ENCODE data around the gene TMX1.
"Not testable (repeated sequence)": the region's sequence is repeated elsewhere in the genome, so short reads cannot be mapped to it uniquely, and the experiment has no call there.

Gene TMX1

GRCh38 chr14:51219473-51220448 is 20.3 kb upstream of the TMX1 start:
- no peaks in the 10 kb centered on the region for H3K27me3 ChIP-seq (ENCODE audit: control insufficient read depth, insufficient read depth, low read length)
- H3K4me1 ChIP-seq (ENCODE audit: control insufficient read depth, insufficient read depth, low read length), result no peaks in the 10 kb centered on the region
- no peak overlapping the region for H3K9ac ChIP-seq (ENCODE audit: low read length)
- no peak overlapping the region for H3K4me3 ChIP-seq (ENCODE audit: low read length)
- no peaks in the 10 kb centered on the region for H3K36me3 ChIP-seq (ENCODE audit: control insufficient read depth, insufficient read depth, low read length)
- H3K9me3 ChIP-seq (ENCODE audit: control insufficient read depth, low read length), result no peaks in the 10 kb centered on the region

GRCh38 chr14:51223463-51223862 is 16.6 kb upstream of the TMX1 start:
- not testable (repeated sequence) for H3K4me3 ChIP-seq (ENCODE audit: low read length); H3K36me3 ChIP-seq (ENCODE audit: control insufficient read depth, insufficient read depth, low read length); H3K4me1 ChIP-seq (ENCODE audit: control insufficient read depth, insufficient read depth, low read length); H3K9me3 ChIP-seq (ENCODE audit: control insufficient read depth, low read length); H3K27me3 ChIP-seq (ENCODE audit: control insufficient read depth, insufficient read depth, low read length); H3K9ac ChIP-seq (ENCODE audit: low read length)

GRCh38 chr14:51224551-51224950 is 15.5 kb upstream of the TMX1 start:
- Histone ChIP-seq H3K9me3 (ENCODE audit: control insufficient read depth, low read length) (no peaks in the 10 kb centered on the region), H3K4me1 (ENCODE audit: control insufficient read depth, insufficient read depth, low read length) (no peaks in the 10 kb centered on the region), H3K27me3 (ENCODE audit: control insufficient read depth, insufficient read depth, low read length) (no peaks in the 10 kb centered on the region), H3K4me3 (ENCODE audit: low read length) (no peak overlapping the region), H3K36me3 (ENCODE audit: control insufficient read depth, insufficient read depth, low read length) (no peaks in the 10 kb centered on the region), H3K9ac (ENCODE audit: low read length) (no peak overlapping the region)

GRCh38 chr14:51225751-51226150 is 14.3 kb upstream of the TMX1 start:
- H3K9me3 ChIP-seq (ENCODE audit: control insufficient read depth, low read length), result no peaks in the 10 kb centered on the region
- H3K36me3 ChIP-seq (ENCODE audit: control insufficient read depth, insufficient read depth, low read length), result no peaks in the 10 kb centered on the region
- H3K9ac ChIP-seq (ENCODE audit: low read length), result no peak overlapping the region
- H3K27me3 ChIP-seq (ENCODE audit: control insufficient read depth, insufficient read depth, low read length), result no peaks in the 10 kb centered on the region
- H3K4me1 ChIP-seq (ENCODE audit: control insufficient read depth, insufficient read depth, low read length), result no peaks in the 10 kb centered on the region
- H3K4me3 ChIP-seq (ENCODE audit: low read length), result no peak overlapping the region

GRCh38 chr14:51228391-51228790 is 11.7 kb upstream of the TMX1 start:
- no peaks in the 10 kb centered on the region for H3K9me3 ChIP-seq (ENCODE audit: control insufficient read depth, low read length)
- no peaks in the 10 kb centered on the region for H3K4me1 ChIP-seq (ENCODE audit: control insufficient read depth, insufficient read depth, low read length)
- H3K36me3 ChIP-seq (ENCODE audit: control insufficient read depth, insufficient read depth, low read length), result no peaks in the 10 kb centered on the region
- H3K4me3 ChIP-seq (ENCODE audit: low read length), result no peak overlapping the region
- no peaks in the 10 kb centered on the region for H3K27me3 ChIP-seq (ENCODE audit: control insufficient read depth, insufficient read depth, low read length)
- H3K9ac ChIP-seq (ENCODE audit: low read length), result no peak overlapping the region

GRCh38 chr14:51228890-51229289 is 11.2 kb upstream of the TMX1 start:
- Histone ChIP-seq H3K4me3 (ENCODE audit: low read length) (no peak overlapping the region), H3K9ac (ENCODE audit: low read length) (no peak overlapping the region), H3K9me3 (ENCODE audit: control insufficient read depth, low read length) (no peaks in the 10 kb centered on the region), H3K27me3 (ENCODE audit: control insufficient read depth, insufficient read depth, low read length) (no peaks in the 10 kb centered on the region), H3K36me3 (ENCODE audit: control insufficient read depth, insufficient read depth, low read length) (no peaks in the 10 kb centered on the region), H3K4me1 (ENCODE audit: control insufficient read depth, insufficient read depth, low read length) (no peaks in the 10 kb centered on the region)

GRCh38 chr14:51236314-51236713 is 3.7 kb upstream of the TMX1 start:
- H3K9ac ChIP-seq (ENCODE audit: low read length), result no peak overlapping the region
- H3K27me3 ChIP-seq (ENCODE audit: control insufficient read depth, insufficient read depth, low read length), result no peaks in the 10 kb centered on the region
- no peaks in the 10 kb centered on the region for H3K36me3 ChIP-seq (ENCODE audit: control insufficient read depth, insufficient read depth, low read length)
- no peaks in the 10 kb centered on the region for H3K9me3 ChIP-seq (ENCODE audit: control insufficient read depth, low read length)
- H3K4me3 ChIP-seq (ENCODE audit: low read length), result no peak overlapping the region
- no peaks in the 10 kb centered on the region for H3K4me1 ChIP-seq (ENCODE audit: control insufficient read depth, insufficient read depth, low read length)

GRCh38 chr14:51240804-51241380 is 845 bp downstream of the TMX1 start:
- Histone ChIP-seq H3K9ac (ENCODE audit: low read length) (peak overlapping the region; percentile 84), H3K4me3 (ENCODE audit: low read length) (peak overlapping the region; percentile 78)

GRCh38 chr14:51242545-51243490 is 2.8 kb downstream of the TMX1 start:
- no peak overlapping the region for H3K9ac ChIP-seq (ENCODE audit: low read length)
- no peaks in the 10 kb centered on the region for H3K4me1 ChIP-seq (ENCODE audit: control insufficient read depth, insufficient read depth, low read length)
- H3K27me3 ChIP-seq (ENCODE audit: control insufficient read depth, insufficient read depth, low read length), result no peaks in the 10 kb centered on the region
- H3K36me3 ChIP-seq (ENCODE audit: control insufficient read depth, insufficient read depth, low read length), result no peaks in the 10 kb centered on the region
- H3K4me3 ChIP-seq (ENCODE audit: low read length), result no peak overlapping the region
- no peaks in the 10 kb centered on the region for H3K9me3 ChIP-seq (ENCODE audit: control insufficient read depth, low read length)

More at GRCh38 chr14:51240804-51241380, 845 bp downstream of the TMX1 start:
- Histone ChIP-seq H3K36me3 (ENCODE audit: control insufficient read depth, insufficient read depth, low read length) (no peaks in the 10 kb centered on the region), H3K9me3 (ENCODE audit: control insufficient read depth, low read length) (no peaks in the 10 kb centered on the region), H3K4me1 (ENCODE audit: control insufficient read depth, insufficient read depth, low read length) (no peaks in the 10 kb centered on the region), H3K27me3 (ENCODE audit: control insufficient read depth, insufficient read depth, low read length) (no peaks in the 10 kb centered on the region)

- no peaks in the 10 kb centered on the region for H3K4me1 ChIP-seq (ENCODE audit: control insufficient read depth, insufficient read depth, low read length)
- H3K9me3 ChIP-seq (ENCODE audit: control insufficient read depth, low read length), result no peaks in the 10 kb centered on the region
- no peak overlapping the region for H3K9ac ChIP-seq (ENCODE audit: low read length)
- no peaks in the 10 kb centered on the region for H3K27me3 ChIP-seq (ENCODE audit: control insufficient read depth, insufficient read depth, low read length)
- no peak overlapping the region for H3K4me3 ChIP-seq (ENCODE audit: low read length)
- no peaks in the 10 kb centered on the region for H3K36me3 ChIP-seq (ENCODE audit: control insufficient read depth, insufficient read depth, low read length)
Measured at GRCh38 chr14:51244591-51244990, 4.5 kb downstream of the TMX1 start.

GRCh38 chr14:51246032-51246431 is 6.0 kb downstream of the TMX1 start:
- no peak overlapping the region for H3K4me3 ChIP-seq (ENCODE audit: low read length)
- no peaks in the 10 kb centered on the region for H3K4me1 ChIP-seq (ENCODE audit: control insufficient read depth, insufficient read depth, low read length)
- H3K27me3 ChIP-seq (ENCODE audit: control insufficient read depth, insufficient read depth, low read length), result no peaks in the 10 kb centered on the region
- no peaks in the 10 kb centered on the region for H3K9me3 ChIP-seq (ENCODE audit: control insufficient read depth, low read length)
- no peak overlapping the region for H3K9ac ChIP-seq (ENCODE audit: low read length)
- H3K36me3 ChIP-seq (ENCODE audit: control insufficient read depth, insufficient read depth, low read length), result no peaks in the 10 kb centered on the region

All from mucosa of stomach (tissue), 1 donor.